Bone marrow (tissue), 2 donors: ENCODE data around the gene CRTC3.

Experiments
- DNase-seq, 2 donors: peaks; one replicate each; lab custom pipeline; 2025; lab: John Stamatoyannopoulos, UW

Gene CRTC3

DNA sequence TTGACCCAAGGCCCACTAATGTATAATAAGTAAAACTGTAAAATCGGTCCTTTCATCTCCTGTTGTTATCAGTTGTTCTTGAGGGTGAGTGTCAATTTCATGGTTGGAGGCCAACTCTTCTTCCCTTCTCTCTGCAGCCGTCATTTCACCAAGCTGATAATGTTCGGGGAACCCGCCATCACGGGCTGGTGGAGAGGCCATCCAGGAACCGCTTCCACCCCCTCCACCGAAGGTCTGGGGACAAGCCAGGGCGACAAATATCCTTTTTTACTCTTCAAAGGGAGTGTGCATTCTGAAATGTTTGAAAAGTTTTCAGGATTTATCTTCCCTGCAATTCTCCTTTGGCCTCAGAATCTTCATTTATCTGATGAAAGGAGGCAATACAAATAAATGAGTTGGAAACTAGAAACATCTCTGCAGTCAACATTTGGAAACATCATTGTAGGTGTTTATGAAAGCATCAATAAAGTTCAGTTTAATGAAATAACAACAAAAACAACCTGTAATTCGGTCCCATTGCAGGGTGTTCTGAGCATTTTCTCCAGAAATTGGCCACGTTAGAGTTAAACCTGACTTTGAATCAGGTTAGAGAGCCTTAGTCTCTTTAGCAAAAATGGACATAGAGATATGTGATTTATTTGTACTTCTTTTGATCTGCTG is 63.9 kb downstream of the CRTC3 start:
- DNase-seq = no peak

DNA sequence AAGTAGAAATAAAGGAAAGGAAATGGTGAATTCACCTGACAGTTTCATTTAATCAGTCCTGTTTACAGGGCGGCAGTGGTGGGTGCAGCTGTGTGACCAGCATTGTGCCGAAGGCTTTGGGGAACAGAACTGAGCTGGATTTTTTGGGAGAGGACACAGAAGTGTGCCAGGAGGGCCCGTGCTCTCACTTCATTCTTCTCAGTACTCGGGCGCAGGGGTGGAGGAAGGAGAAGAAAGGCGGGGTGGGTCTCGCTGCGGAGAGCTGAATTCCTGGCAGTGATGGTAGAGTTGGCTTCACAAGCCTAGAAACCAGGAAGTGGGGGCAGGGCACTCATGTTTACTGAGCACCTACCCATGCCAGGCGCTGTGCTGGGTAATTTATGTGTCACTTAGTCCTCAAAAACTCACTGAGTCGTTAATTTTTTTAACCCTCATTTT is 64.6 kb downstream of the CRTC3 start:
- peak; percentile 57 to 83 for DNase-seq

DNA sequence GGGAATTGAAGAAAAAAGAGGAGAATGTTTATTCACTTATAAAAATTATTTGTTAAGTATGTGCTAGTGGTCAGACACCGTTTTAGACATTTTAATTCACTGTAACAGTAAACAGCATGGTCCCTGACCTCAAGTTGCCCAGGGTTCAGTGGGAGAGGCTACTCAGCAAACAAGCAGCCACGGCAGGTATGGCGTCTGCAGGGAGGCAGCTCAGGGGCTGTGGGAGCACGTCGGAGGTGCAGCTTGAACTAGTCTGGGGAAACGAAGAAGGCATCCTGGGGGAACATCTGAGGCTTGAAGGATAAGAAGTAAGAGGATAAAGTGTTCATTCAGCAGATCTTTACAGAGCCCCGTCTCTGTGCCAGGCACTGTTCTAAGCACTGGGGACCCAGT is 66.0 kb downstream of the CRTC3 start:
- DNase-seq = no peak

DNA sequence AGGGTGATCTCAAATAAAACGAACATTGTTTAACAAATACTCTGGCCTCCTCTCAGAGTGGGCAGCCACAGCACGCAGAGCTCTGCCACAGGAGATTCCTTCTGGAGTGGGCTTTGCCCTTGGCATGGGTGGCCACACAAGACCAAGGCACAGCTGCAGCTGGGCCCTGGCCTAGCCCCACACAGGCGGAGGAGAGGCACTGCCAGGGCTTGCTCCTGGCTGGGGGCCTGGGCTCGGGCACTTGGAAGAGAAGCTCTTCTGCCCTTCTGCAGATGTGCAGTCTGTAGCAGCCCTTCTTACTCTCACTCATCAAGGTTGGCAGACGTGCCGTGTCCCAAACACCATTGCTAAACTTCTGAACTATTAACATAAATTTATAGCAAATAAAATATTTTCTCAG is 67.2 kb downstream of the CRTC3 start:
- DNase-seq = no peak

DNA sequence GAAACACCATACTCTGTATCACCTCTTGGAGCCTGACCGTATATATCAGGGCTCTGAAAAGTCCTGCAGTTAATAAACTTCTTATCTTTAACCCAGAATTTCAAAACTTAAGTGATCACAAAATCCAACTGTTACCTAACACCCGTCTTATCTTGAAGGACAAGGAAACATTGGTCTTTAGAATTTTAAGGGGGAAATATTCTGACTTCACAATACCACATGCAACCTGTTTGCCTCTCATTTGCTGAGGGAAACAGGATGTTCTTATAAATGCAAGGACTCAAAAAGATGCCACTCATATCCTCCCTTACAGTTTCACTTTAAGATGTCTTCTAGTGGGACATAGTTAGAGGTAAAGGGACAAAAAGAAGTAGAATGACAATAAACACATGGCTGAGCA is 67.9 kb downstream of the CRTC3 start:
- DNase-seq = peak in 1 of 2 donors; percentile 58

DNA sequence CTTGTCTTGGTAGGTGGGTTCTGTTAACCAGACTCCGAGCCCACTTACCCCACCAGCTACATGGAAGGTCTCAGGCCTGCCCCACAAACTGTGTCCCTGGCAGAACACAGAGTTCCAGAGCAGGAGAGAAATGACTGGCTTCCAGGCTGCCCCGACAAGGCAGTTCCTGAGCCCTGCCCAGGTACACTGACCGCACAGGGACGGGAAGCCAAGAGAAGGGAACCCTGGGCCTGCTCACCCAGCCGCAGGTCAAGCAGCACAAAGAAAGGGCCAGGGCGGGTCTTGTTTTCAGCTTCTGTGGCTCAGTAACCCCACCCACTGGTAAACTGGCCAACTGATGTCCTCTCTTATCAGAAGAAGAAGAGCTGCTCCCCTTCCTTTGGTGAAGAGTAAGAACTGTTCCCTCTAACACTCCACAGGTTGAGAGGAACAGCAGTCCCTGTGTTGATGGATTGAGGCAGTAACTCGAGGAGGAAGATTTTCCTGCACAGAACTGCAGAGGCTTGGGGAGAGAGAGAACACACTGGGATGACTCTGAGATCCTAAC is 68.4 kb downstream of the CRTC3 start:
- DNase-seq = no peak

DNA sequence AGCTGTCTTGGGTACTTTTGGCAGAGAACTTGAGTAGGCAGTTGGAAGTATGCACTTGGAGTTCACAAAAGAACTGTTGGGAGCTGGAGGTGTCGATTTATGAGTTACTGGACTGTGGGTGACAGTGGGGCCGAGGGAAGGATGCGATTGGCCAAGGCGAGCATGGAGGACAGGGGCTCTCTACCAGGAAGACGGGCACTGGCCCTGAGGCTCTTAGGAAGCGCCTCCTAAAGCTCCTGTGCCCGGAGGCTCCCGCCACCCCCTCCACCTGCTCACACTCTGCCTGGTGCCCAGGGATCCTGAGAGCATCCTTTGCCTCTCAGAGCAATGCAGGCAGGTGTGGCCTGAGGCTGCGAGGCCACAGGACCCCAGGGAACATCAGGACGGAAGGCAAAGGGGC is 69.0 kb downstream of the CRTC3 start:
- no peak for DNase-seq

DNA sequence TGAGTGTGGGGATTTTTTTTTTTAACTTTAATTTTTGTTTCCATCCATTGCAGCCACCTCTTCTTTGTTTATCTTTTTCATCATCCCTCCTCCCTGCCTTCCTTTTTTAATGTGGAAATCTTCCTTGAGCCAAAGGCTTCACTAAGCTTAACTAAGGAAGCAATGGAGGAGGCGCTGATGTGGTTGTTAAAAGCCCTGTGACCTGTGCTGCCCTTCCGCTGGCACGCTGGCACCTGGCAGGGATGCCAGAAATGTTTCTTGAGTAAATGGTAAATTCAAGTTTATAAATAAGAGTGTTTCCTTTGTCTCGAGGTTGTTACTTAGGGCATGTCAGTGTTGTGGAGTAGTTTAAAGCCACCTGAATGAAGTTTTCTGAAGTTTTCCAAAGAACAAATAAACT is 69.4 kb downstream of the CRTC3 start:
- no peak for DNase-seq

DNA sequence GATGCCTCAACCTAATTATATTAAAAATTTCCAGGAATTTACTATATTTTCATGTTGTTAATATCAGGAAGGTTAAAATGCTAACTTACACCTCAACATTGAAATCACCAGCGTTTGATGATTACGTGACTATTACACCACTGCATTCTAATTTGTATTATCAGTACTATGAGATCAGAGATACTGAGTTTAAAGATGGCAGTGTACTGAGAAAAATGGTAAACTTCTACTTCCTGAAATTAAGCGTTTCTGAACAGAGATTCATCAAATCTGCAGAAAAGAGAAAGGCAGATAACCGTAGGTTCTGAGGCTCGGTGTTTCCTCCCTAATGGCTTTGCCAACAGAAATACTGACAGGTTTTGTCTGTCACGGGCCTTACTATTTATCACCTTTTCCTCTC is 69.9 kb downstream of the CRTC3 start:
- DNase-seq = no peak

DNA sequence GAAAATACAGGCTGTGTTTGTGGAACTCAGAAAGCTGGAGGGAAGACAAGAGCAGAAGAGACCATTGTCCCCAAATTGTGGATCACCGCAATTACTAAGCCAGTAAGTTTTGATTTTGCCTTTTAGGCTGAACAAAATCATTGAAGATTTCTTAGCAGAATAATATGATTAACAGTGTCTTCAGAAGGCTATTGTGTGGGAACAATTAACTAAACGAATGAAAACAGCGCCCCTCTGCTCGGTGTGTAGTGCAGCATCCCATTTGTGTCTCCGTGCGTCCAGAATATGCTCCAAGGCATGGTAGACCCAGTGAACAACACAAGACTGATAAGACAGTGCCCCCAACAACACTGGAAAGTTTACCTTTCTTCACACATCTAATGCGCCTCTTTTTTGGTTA is 71.2 kb downstream of the CRTC3 start:
- no peak for DNase-seq

DNA sequence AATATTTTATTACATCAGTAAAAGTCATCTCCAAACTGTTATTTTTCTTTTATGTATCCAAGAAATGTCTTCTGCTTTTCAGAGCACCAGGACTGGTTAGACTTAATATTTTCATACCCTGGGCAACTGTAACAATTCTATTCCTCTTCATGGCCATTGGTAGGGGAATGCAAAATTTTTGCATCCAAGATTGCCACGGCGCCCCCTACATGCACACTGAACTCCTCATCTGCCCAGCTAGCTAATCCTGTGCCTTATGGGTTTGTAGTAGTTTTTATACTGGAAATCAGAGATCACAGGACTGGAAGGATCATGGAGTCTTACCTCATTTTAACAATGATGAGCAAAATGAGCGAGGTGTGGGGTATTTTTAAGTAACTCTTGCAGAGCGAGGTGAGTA is 74.2 kb downstream of the CRTC3 start:
- DNase-seq = peak in 1 of 2 donors; percentile 18

DNA sequence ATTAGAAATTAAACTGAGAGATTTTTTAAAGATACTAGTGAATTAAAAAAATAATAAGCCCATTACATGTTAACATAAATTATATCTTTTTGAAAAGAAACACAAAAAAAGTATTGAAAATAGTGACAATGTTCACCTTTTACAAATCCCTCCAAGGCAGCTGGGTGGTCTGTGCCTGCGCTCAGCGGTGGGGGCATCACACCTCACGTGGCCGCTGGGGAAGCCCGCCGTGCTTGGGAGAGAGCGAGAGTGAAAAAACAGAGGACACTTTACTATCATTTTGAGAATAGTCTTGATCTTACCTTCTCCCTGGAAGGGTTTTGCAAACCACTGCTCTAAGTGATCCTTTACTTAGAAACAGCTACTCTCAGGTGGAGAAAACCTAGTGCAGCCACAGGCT is 76.9 kb downstream of the CRTC3 start:
- DNase-seq = no peak

DNA sequence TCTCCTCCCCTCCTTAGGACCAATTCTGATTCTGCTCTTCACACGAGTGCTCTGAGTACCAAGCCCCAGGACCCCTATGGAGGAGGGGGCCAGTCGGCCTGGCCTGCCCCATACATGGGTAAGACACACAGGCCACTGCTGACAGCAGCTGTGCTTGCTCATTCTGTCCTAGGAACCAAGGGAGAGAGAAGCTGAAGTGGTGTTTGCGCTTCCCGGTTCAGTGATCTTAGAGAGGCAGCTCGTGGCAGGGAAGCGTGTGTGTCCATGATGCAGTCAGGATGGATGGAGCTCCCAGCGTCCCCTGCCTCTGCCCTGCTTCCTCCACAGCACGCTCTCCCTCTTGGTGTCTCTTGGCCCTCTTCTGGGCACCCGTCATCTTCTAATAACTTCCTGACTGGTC is 77.6 kb downstream of the CRTC3 start:
- DNase-seq = no peak

DNA sequence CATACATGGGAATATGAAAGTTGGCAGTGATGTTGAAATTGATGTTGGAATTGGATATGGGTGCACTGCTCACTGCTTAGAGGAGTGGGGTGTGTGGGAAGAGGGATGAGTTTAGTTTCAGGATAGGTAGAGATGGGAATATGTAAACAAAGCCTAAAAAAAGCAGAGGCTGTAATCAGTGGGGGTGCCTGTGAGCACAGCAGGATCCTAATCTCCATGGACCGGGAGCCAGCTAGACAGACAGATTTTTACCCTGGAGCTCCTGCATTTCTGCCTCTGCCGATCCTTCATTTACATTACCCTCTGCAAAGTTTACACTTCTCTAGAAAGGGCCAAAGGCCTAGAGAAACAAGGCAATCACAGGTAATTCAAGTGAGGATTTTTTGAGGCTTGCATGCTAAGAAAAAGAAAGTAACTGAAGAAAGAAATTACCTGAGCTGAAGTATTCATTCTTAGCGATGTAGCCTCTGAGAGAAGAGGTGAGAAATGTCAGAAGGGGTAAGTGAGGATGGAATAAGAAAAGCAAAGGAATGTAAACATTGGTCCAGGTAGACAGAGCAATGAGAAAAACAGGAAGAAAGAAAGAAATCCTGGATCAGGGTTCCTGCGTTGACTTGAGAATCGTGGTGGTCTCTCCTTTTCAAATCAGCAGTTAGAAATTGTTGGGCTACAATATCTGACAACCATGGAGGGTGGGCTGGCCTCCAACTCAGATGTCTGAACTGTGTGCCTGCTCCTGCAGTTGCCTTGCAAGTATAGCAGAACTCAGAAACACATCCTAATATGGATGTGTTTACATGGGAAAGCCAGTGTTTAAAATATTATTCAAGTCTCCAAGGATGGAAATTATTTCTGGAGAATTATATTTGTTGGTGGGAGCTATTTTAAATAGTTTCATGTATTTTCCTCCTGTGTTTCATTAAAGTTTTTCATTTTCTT is 79.8 kb downstream of the CRTC3 start:
- no peak for DNase-seq

DNA sequence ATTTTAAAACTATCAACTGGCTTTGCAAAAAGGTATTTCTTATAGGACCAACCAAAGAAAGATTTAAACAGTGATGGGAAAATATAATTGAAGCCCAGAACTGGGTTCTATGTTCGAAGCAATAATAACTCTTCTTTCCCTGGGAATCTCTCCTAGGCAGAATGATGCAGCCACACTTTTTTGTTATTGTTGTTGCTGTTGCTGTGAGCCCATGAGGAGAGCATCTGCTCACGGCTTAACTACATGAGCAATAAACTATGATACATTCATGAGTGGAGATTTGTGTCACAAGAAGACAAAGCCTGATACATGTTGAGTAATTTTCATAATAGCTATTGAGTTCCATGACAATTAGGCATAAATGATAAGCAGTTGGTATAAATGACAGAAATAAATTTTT is 80.5 kb downstream of the CRTC3 start:
- DNase-seq = no peak

DNA sequence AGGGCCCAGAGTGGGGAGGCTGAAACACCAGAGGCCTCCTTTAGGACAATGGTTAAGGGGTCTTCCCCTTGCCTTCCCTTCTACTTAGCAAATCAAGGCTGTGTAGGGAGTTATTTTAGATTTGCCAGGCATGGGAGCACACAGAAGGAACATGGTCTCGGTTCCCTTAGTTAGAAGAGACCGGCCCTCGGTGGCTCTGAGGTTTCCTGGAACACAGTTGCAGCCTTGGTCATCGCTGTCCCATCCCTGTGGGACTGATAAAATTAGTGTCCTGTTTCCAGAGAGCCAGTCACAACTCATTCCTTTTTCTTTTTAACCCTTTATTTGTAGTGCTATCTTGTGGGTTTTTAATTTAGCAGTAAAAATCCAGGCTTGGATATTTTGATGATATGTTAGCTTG is 81.4 kb downstream of the CRTC3 start:
- DNase-seq = no peak

DNA sequence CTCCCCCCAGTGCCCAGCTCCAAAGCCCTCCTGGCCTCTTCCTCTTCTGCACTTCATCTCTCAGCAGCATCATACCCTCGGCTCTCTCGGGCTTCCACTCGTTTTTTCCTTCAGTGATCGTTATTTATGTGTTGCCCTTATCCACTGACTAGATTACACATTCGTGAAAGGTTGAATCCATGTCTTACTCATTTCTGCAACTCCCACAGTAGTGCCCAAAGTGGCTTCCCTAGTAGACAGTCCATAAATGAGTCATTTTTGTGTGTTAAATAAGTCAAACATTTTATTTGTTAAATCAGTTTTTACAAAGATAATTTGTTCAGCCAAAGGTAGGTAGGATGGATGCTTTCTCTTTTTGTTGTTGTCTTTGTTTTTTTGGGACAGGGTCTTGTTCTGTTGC is 87.4 kb downstream of the CRTC3 start:
- DNase-seq = no peak

DNA sequence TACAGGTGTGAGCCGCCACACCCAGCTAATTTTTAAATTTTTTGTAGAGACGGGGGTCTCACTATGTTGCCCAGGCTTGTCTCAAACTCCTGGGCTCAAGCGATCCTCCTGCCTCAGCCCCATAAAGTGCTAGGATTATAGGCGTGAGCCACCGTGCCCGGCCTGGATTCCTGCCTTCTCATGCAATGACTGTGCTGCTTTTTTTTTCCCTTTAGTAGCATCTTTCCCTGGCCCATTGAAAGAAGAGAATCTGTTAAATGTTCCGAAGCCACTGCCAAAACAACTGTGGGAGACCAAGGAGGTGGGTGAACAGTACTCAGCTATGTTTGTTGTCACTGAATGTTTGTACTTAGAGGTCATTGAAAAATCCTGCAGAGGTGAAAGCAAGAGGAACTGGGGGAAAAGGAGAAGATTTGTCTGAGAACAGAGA is 88.0 kb downstream of the CRTC3 start:
- no peak for DNase-seq

DNA sequence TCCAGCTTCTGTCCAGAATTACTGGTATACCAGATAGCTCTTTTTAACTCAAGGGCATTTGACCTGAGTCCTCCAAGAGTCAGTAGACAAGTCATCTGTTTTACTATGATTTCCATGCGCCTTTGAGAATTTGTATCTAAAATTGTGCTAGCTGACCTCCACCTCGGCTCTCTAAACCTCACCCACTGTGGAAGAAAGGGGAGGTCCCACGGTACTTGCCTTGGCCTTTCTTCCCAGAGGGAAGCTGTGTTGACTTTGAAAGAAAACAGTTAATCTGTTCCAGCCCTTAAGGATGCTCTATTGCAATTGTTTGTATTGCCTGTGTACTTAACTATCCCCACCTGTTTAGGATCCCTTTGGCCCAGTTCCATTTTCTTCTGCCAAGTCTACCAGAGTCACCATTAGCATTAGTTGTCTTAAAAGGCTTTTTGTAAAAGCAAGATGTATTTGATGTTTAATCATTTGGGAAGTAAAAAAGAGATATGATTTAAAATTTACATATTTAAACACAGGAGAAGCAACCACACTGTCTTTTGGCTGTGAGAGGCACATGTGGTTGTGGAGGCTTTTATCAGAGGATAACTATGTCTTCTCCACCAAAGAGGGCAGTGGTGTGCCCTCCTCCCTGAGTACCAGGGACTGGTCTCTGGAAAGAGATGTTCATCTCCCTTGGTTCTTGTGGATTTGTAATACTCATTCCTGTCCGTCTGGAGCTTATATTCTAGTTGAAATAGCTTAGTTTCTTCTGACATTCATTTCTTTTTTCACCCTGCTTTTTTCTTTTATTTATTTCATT is 88.8 kb downstream of the CRTC3 start:
- DNase-seq = no peak

DNA sequence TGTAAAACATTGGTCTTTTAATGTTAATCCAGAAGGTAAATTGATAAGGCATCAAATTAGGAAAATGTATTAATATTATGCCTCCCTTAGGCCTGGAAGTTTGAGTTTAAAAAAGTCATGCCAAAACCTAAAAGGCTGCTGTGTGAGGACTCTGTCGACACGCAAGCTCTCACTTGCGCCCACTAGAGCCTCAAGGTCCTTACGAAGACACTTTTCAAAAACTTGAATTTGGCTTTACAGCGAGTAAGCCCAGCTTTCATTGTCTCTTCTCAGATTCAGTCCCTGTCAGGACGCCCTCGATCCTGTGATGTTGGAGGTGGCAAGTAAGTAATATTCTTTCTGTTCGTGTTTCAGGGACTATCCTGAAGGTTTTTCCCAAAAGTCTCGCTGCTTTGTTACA is 89.7 kb downstream of the CRTC3 start:
- no peak for DNase-seq

DNA sequence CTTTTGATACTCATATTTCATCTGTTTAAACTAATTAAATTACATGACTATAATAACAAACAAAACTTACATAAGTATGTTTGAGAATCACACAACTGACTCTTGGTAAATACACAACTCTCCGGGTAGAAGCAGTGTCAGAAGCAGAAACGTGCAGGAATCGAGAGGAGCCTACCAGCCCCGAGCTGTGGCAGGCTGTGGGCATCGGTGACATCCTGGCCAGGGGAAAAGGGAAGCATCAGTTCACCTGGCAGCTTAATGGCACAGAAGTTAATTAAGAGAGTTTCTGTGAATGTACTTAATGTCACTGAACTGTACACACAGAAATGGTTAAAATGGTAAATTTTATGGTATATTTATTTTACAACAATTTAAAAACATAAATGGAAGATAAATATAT is 90.2 kb downstream of the CRTC3 start:
- DNase-seq = no peak

DNA sequence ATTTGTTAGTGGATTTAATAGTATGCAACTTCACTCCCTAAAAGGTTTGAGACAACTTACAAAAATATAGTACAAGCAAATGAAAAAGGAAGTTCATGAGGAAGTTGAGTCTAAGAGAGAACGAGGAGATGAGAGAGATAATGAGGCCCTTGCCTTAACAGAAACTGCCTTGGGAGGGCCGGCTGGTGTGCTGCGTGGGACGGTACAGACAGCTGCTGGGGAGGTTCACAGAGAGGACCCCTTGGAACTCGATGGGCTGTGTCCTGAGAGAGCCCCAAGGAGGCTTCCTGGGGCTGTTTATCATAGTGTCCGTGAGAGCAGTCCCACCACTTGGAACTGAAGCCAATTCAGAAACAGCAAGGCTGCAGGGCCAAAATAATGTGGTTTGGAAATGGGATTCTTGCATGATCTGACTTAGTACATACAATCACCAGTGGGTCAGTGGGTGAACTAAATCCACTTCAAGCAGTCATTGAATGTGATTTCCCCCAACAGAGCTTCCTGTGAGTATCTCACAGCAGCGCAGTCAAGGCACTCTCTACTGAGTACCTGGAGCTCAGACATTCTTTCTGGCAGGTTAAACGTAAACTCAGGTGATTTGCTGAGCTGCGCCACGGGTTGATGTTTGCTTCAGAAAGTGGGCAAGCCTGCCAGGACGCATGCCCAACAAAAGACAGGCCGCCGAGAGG is 90.8 kb downstream of the CRTC3 start:
- peak in 1 of 2 donors; percentile 85 for DNase-seq
